Ovary (tissue), 9 donors: ENCODE results near the gene CEP55. TPM values are rescaled to one million over a fixed set of nuclear protein-coding genes. Genes with fewer than 3 reads are reported as not detected.

Experiments used
- DNase-seq, 5 donors: peaks; one replicate each; pipeline ENCODE4 v3.0.0-alpha.2; 2019 to 2020
- H3K27ac ChIP-seq, 2 donors: fragments of 200-600 bp; one replicate each; pipeline versions ENCODE4 v1.5.1 to v1.8.0; 2019 to 2022
- H3K27me3 ChIP-seq: fragments of 200-600 bp; one replicate; pipeline ENCODE4 v1.8.0; 2022
- H3K36me3 ChIP-seq: fragments of 200-600 bp; sonication (generic); one replicate; pipeline ENCODE4 v1.5.1; 2019
- H3K4me1 ChIP-seq: one replicate; pipeline ENCODE4 v1.8.1; 2013; ENCODE audit warnings: mild to moderate bottlenecking, moderate library complexity; ENCODE audit not compliant: insufficient read depth
- H3K4me3 ChIP-seq: fragments of 200-600 bp; sonication (generic); one replicate; pipeline ENCODE4 v1.5.1; 2017
- H3K9me3 ChIP-seq, 2 donors: fragments of 200-600 bp in 1 of 2; sonication (generic) in 1 of 2; one replicate each; pipeline versions ENCODE4 v1.5.1 to v1.8.1; 2013 to 2019; ENCODE audit warnings: mild to moderate bottlenecking in 1 of 2, moderate library complexity in 1 of 2
- EP300 ChIP-seq: sonication (generic); formaldehyde crosslinking; IDR thresholded peaks from one replicate; pipeline ENCODE4 v1.6.1; 2017; ENCODE audit warnings: antibody characterized with exemption
- POLR2A ChIP-seq: fragments of 450-650 bp; IDR thresholded peaks from one replicate; pipeline ENCODE4 v1.6.1; 2017; ENCODE audit warnings: antibody characterized with exemption, mild to moderate bottlenecking, moderate library complexity
- WGBS, 3 donors: extraction: QIAGEN DNeasy Blood & Tissue Kit in 1 of 3; methylation state at CpG; one replicate each; pipeline versions ENCODE4 v1.1.5 to v1.1.7; 2013 to 2017; 5-methylcytosine and 5-hydroxymethylcytosine counted together
- intact Hi-C, 4 donors: fragments of 100-400 bp; cut with DNase I; formaldehyde crosslinking; loops; one replicate each; pipeline versions ENCODE4 v1.11.0 to v1.15.1; 2022 to 2023
- polyA plus RNA-seq, 2 donors: library from polyadenylated mRNA; stranded (reverse); fragments of 200-250 nt in 1 of 2; fragments of 350-450 nt in 1 of 2; fragmentation: Illumina TruSeq in 1 of 2; extraction: RNeasy Lipid Tissue Mini Kit (QIAGEN cat#74804) in 1 of 2; gene quantifications; one replicate each; pipeline ENCODE4 v1.2.3, GENCODE V29; 2013 to 2014
- total RNA-seq, 7 donors: library from RNA; depleted of rRNA in 2 of 7; stranded (reverse); fragments of >200 nt in 2 of 7; fragmentation: NEBNext Ultra II Directional in 3 of 7; extraction: Animal tissue kit (Norgen Biotek cat#: 25700) in 3 of 7; gene quantifications; one replicate each; pipeline versions ENCODE4 v1.1.0 to v1.2.4, GENCODE V29; 2016 to 2023
- TF ChIP-seq, protein P1 (sequence below), 3 donors: fragments of 450-650 bp in 2 of 3; fragments of 200-600 bp in 1 of 3; IDR thresholded peaks; one replicate each; pipeline versions ENCODE4 v1.5.1 to v1.8.0; 2016 to 2022; ENCODE audit warnings: antibody characterized with exemption in 3 of 3, mild to moderate bottlenecking in 1 of 3
- donor health status: DM: no; HTN: no; CAD: no; lungs with moderate emphysema.
- donor health status: DM: no; HTN: no; CAD: no.
- donor health status: Bipolar disorder and iron deficiency.
- donor health status: DM: yes; HTN: yes; CAD: no.
- donor health status: DM: no; HTN: no; CAD: no.
- donor health status: DM: yes; HTN: yes; CAD: no.

The CEP55 gene
- total and polyA plus RNA-seq, 9 donors: 0.12 to 2.0 (median 0.33) TPM; not detected in 2

DNA sequence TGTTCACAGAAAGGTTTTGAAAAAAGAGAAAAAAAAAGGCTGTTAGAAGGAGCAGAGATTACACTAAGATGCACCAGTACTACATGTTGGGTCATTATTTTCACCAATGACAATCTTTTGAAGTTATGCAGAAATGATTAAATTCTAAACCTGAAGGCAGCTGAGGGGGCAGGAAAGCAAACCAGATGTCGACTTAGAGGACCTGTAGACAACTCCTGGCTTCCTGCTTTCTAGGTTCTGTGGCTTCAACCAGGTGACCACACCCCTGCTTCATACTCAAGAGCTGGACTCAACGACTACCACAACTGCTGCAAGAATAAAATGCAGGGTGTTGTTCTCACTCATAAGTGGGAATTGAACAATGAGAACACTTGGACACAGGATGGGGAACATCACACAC is 44.3 kb upstream of the CEP55 start:
- WGBS, 3 donors: 54 to 66% (median 63%) methylated on average over 2 of the region's 2 CpGs
- H3K4me3 ChIP-seq: no peak overlapping the region
- no peak overlapping the region for H3K27ac ChIP-seq
- H3K4me1 ChIP-seq: no peaks in the 10 kb centered on the region
- DNase-seq: no peak
- no peaks in the 10 kb centered on the region for H3K27me3 ChIP-seq
- no peaks in the 10 kb centered on the region for H3K36me3 ChIP-seq
- intact Hi-C loops: no loop called here
- H3K9me3 ChIP-seq: no peaks in the 10 kb centered on the region
- TF ChIP-seq EP300: no peak
- TF ChIP-seq, protein P1, sequence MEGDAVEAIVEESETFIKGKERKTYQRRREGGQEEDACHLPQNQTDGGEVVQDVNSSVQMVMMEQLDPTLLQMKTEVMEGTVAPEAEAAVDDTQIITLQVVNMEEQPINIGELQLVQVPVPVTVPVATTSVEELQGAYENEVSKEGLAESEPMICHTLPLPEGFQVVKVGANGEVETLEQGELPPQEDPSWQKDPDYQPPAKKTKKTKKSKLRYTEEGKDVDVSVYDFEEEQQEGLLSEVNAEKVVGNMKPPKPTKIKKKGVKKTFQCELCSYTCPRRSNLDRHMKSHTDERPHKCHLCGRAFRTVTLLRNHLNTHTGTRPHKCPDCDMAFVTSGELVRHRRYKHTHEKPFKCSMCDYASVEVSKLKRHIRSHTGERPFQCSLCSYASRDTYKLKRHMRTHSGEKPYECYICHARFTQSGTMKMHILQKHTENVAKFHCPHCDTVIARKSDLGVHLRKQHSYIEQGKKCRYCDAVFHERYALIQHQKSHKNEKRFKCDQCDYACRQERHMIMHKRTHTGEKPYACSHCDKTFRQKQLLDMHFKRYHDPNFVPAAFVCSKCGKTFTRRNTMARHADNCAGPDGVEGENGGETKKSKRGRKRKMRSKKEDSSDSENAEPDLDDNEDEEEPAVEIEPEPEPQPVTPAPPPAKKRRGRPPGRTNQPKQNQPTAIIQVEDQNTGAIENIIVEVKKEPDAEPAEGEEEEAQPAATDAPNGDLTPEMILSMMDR (IDR thresholded peaks at IDR 0.05): no peak
- TF ChIP-seq POLR2A: no peak

DNA sequence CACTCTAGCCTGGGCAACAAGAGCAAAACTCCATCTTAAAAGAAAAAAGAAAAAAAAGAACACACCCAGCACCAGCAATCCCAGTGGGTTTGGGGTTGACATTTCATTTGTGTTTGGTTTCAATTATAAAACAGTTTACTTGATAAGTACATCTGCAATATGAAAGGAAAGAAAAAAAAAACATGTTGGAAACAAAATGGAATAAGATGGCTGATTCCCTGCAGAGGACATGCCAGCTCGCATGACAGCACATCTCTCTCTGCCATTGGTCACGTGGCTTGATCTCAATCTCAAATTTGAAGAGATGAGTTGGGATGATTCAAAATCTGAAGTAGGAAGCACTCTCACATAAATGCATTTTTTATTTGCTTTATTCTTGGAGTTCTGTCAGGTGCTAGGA is 42.3 kb upstream of the CEP55 start:
- Histone ChIP-seq H3K27ac (no peak overlapping the region), H3K9me3 (no peaks in the 10 kb centered on the region), H3K4me3 (no peak overlapping the region), H3K36me3 (no peaks in the 10 kb centered on the region), H3K4me1 (peaks cover 8% of the 10 kb centered on the region), H3K27me3 (no peaks in the 10 kb centered on the region)
- DNase-seq: no peak
- WGBS, 3 donors: 95 to 98% (median 95%) methylated on average over 2 of the region's 2 CpGs
- intact Hi-C loops: no loop called here
- TF ChIP-seq POLR2A (no peak), EP300 (no peak)
- TF ChIP-seq, protein P1 (IDR thresholded peaks at IDR 0.05): no peak

DNA sequence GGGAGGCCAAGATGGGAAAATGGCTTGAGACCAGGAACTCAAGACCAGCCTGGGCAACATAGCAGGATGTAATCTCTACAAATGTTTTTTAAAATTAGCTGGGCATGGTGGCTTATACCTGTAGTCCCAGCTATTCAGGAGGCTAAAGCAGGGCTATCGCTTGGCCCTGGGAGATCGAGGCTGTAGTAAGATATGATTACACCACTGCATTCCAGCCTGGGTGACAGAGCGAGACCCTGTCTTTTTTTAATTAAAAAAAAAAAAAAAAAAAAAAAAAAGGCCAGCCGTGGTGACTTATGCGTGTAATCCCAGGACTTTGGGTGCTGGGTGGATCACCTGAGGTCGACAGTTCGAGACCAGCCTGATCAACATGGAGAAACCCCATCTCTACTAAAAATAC is 41.7 kb upstream of the CEP55 start:
- intact Hi-C loops: no loop called here
- no peak for TF ChIP-seq POLR2A
- TF ChIP-seq EP300: no peak
- TF ChIP-seq, protein P1 (IDR thresholded peaks at IDR 0.05): no peak
- WGBS, 3 donors: 91 to 95% (median 94%) methylated on average over 7 of the region's 7 CpGs
- Histone ChIP-seq H3K27ac (no peak overlapping the region), H3K36me3 (no peaks in the 10 kb centered on the region), H3K27me3 (no peaks in the 10 kb centered on the region), H3K9me3 (no peaks in the 10 kb centered on the region), H3K4me3 (no peak overlapping the region), H3K4me1 (peaks cover 8% of the 10 kb centered on the region)
- DNase-seq: no peak

DNA sequence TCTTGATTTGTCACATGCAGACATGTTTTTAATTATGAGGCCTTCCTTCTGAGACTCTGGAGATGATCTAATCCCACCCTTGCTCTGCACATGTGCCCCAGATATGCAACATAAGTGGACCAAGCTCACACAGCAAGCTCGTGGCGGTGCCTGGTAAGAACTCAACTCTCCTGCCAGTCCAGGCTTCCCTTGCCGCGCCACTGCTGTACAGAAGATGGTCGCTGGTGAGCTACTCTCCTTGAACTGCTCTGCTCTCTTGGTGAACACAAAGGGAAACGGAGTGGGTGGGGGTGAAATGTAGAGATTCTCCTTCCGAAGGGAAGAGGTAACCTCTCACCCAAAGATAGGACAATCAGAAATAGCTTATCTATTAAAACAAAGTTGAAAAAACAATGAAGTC is 39.9 kb upstream of the CEP55 start:
- 82 to 96% (median 93%) methylated on average over 7 of the region's 7 CpGs for WGBS, 3 donors
- no peaks in the 10 kb centered on the region for H3K9me3 ChIP-seq
- no peak overlapping the region for H3K4me3 ChIP-seq
- DNase-seq: no peak
- intact Hi-C loops: no loop called here
- no peaks in the 10 kb centered on the region for H3K27me3 ChIP-seq
- H3K36me3 ChIP-seq: no peaks in the 10 kb centered on the region
- H3K4me1 ChIP-seq: peaks cover 8% of the 10 kb centered on the region
- no peak overlapping the region for H3K27ac ChIP-seq
- TF ChIP-seq EP300 (no peak), POLR2A (no peak)
- TF ChIP-seq, protein P1 (IDR thresholded peaks at IDR 0.05): no peak

DNA sequence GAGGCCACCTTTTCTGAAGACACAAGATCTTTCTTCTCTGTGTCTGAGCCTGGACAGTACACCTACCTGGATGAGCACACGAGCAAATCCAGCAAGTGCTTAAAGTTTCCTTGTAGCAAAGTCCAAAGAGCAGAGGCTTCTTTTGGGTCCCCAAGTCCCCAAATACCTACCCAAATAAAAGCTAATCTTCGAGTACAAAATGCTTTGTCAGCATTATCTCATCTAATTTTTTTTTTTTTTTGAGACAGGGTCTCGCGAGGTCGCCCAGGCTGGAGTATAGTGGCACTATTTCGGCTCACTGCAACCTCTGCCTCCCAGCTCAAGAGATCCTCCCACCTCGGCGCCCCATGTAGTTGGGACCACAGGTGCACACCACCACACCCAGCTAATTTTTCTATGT is 38.9 kb upstream of the CEP55 start:
- Histone ChIP-seq H3K27ac (no peak overlapping the region), H3K4me3 (no peak overlapping the region), H3K36me3 (no peaks in the 10 kb centered on the region), H3K4me1 (peaks cover 9% of the 10 kb centered on the region), H3K27me3 (no peaks in the 10 kb centered on the region), H3K9me3 (no peaks in the 10 kb centered on the region)
- 85 to 95% (median 94%) methylated on average over 8 of the region's 8 CpGs for WGBS, 3 donors
- intact Hi-C loops: no loop called here
- no peak for DNase-seq
- TF ChIP-seq POLR2A: no peak
- no peak for TF ChIP-seq EP300
- TF ChIP-seq, protein P1 (IDR thresholded peaks at IDR 0.05): no peak
